Hepatocyte (in vitro differentiated cells): Measurements from ENCODE around the gene HSD17B14.

ENCODE experiments used
- CTCF ChIP-seq: fragments of 200-600 bp; sonication (generic); IDR thresholded peaks from 2 replicates; pipeline ENCODE4 v1.5.1; 2016; ENCODE audit warnings: antibody characterized with exemption, mild to moderate bottlenecking; ENCODE audit not compliant: poor library complexity
- EZH2 ChIP-seq: fragments of 200-600 bp; sonication (generic); IDR thresholded peaks from 2 replicates; pipeline ENCODE4 v1.6.1; 2016; ENCODE audit warnings: antibody characterized with exemption, mild to moderate bottlenecking, borderline replicate concordance

- TF ChIP-seq CTCF (no peak), EZH2 (no peak)
Measured at GRCh38 chr19:48873476-48874302, 37.4 kb upstream of the HSD17B14 start.
